SU-DHL-6 (cell line): ENCODE measurements around the gene ZNF524.

Experiments
- H2AFZ ChIP-seq: fragments of 200-600 bp; sonication (generic); 2 replicates; pipeline ENCODE4 v1.6.1; 2014; ENCODE audit warnings: low read depth, mild to moderate bottlenecking, moderate library complexity, mixed read lengths, antibody characterized with exemption, low read length; ENCODE audit not compliant: severe bottlenecking
- H3F3A ChIP-seq: fragments of 200-600 bp; shearing (Covaris generic); 2 replicates; pipeline ENCODE4 v1.6.0; 2016; ENCODE audit warnings: antibody characterized with exemption, mild to moderate bottlenecking; ENCODE audit not compliant: insufficient read depth
- H3K27ac ChIP-seq: fragments of 200-600 bp; sonication (generic); 2 replicates; pipeline ENCODE4 v1.5.1; 2016; ENCODE audit warnings: low read depth, mild to moderate bottlenecking, low read length, moderate library complexity, mixed read lengths
- H3K27me3 ChIP-seq: fragments of 200-600 bp; sonication (generic), shearing (Covaris generic); 2 replicates; pipeline ENCODE4 v1.6.0; 2014; ENCODE audit warnings: mild to moderate bottlenecking, low read length
- H3K36me3 ChIP-seq: fragments of 200-600 bp; sonication (generic); 2 replicates; pipeline ENCODE4 v1.6.1; 2014; ENCODE audit warnings: mild to moderate bottlenecking, low read length, mixed read lengths
- H3K4me2 ChIP-seq: fragments of 300-600, 200-600 bp; shearing (Covaris generic), sonication (generic); 2 replicates; pipeline ENCODE4 v1.6.0; 2014; ENCODE audit warnings: low read length, low read depth, mild to moderate bottlenecking; ENCODE audit not compliant: poor library complexity, severe bottlenecking
- H3K4me3 ChIP-seq: fragments of 200-600 bp; sonication (generic); 2 replicates; pipeline ENCODE4 v1.5.1; 2014; ENCODE audit warnings: antibody characterized with exemption, low read length, mild to moderate bottlenecking, mixed read lengths; ENCODE audit not compliant: insufficient read depth, poor library complexity, severe bottlenecking
- H3K79me2 ChIP-seq: fragments of 200-600 bp; sonication (generic); 2 replicates; pipeline ENCODE4 v1.6.1; 2014; ENCODE audit warnings: mild to moderate bottlenecking, low read length, moderate library complexity; ENCODE audit not compliant: insufficient read depth
- H3K9ac ChIP-seq: fragments of 200-600 bp; sonication (generic); 2 replicates; pipeline ENCODE4 v1.7.0; 2014; ENCODE audit warnings: mild to moderate bottlenecking, low read length
- H3K9me2 ChIP-seq: fragments of 200-600 bp; sonication (generic); replicated peaks from 2 replicates; pipeline ENCODE4 v1.6.1; 2014; ENCODE audit warnings: low read length; ENCODE audit not compliant: insufficient read depth
- H3K9me3 ChIP-seq: fragments of 200-600 bp; sonication (generic); 2 replicates; pipeline ENCODE4 v1.6.1; 2014; ENCODE audit warnings: low read length, mixed read lengths; ENCODE audit not compliant: insufficient read depth
- H4K20me1 ChIP-seq: fragments of 200-600 bp; sonication (generic); 2 replicates; pipeline ENCODE4 v1.6.1; 2014; ENCODE audit warnings: low read depth, mild to moderate bottlenecking, antibody characterized with exemption, low read length, moderate library complexity, mixed read lengths
- CTCF ChIP-seq: fragments of 200-600 bp; sonication (generic); IDR thresholded peaks from one replicate; pipeline ENCODE4 v1.5.1; 2017; ENCODE audit warnings: antibody characterized with exemption, mild to moderate bottlenecking, low read length, moderate library complexity; ENCODE audit not compliant: insufficient read depth, poor library complexity, severe bottlenecking
- EZH2phosphoT487 ChIP-seq: fragments of 200-600 bp; sonication (generic), shearing (Covaris generic); conservative IDR thresholded peaks from 2 replicates; pipeline ENCODE4 v1.6.1; 2018; ENCODE audit warnings: mild to moderate bottlenecking, antibody characterized with exemption, low read length, moderate library complexity, mixed read lengths

Gene ZNF524

GRCh38 chr19:55650126-55650557 is 50.1 kb downstream of the ZNF524 start:
- H3K9me2 ChIP-seq, result no peaks in the 10 kb centered on the region
- peaks cover 20% of the 10 kb centered on the region for H3F3A ChIP-seq
- no peak overlapping the region for H3K4me3 ChIP-seq
- TF ChIP-seq CTCF (no peak), EZH2phosphoT487 (no peak)
- peak overlapping the region; percentile 95; the same call in 1 of the 2 replicates for H3K27ac ChIP-seq
- no peaks in the 10 kb centered on the region for H3K36me3 ChIP-seq
- H2AFZ ChIP-seq, result no peak overlapping the region
- no peaks in the 10 kb centered on the region for H3K9me3 ChIP-seq
- H3K4me2 ChIP-seq, result no peak overlapping the region
- no peaks in the 10 kb centered on the region for H3K27me3 ChIP-seq
- H4K20me1 ChIP-seq, result no peaks in the 10 kb centered on the region
- peaks cover 8% of the 10 kb centered on the region for H3K79me2 ChIP-seq
- no peak overlapping the region for H3K9ac ChIP-seq

GRCh38 chr19:55650602-55651230 is 50.6 kb downstream of the ZNF524 start:
- Histone ChIP-seq H2AFZ (no peak overlapping the region), H4K20me1 (no peaks in the 10 kb centered on the region), H3K27me3 (no peaks in the 10 kb centered on the region), H3K79me2 (peaks cover 7% of the 10 kb centered on the region), H3K36me3 (peaks cover 1% of the 10 kb centered on the region; the same call in 1 of the 2 replicates), H3K9ac (no peak overlapping the region), H3K4me2 (no peak overlapping the region), H3F3A (peaks cover 14% of the 10 kb centered on the region), H3K9me3 (no peaks in the 10 kb centered on the region), H3K9me2 (no peaks in the 10 kb centered on the region), H3K4me3 (no peak overlapping the region), H3K27ac (no peak overlapping the region)
- no peak for TF ChIP-seq EZH2phosphoT487
- no peak for TF ChIP-seq CTCF

- Histone ChIP-seq H3K27me3 (no peaks in the 10 kb centered on the region), H3K4me2 (no peak overlapping the region), H3K79me2 (peaks cover 10% of the 10 kb centered on the region), H3F3A (peaks cover 14% of the 10 kb centered on the region), H3K4me3 (no peak overlapping the region), H3K9me3 (no peaks in the 10 kb centered on the region), H3K27ac (no peak overlapping the region), H3K9me2 (no peaks in the 10 kb centered on the region), H4K20me1 (no peaks in the 10 kb centered on the region), H3K36me3 (peaks cover 6% of the 10 kb centered on the region; the same call in 1 of the 2 replicates), H2AFZ (no peak overlapping the region), H3K9ac (no peak overlapping the region)
- TF ChIP-seq EZH2phosphoT487, result no peak
- no peak for TF ChIP-seq CTCF
Observed at GRCh38 chr19:55651236-55651635, 51.1 kb downstream of the ZNF524 start.
